Bronchial epithelial cell (primary cell): ENCODE results near the gene EIF4H. TPM values are rescaled to one million over a fixed set of nuclear protein-coding genes. Genes with fewer than 3 reads are reported as not detected.

Source experiments
- DNase-seq: peaks from one replicate; pipeline ENCODE4 v3.0.0-alpha.2; 2010; ENCODE audit warnings: low read depth
- FAIRE-seq: peaks from 2 replicates; lab custom pipeline; 2011; peaks lifted over from hg19 to GRCh38; lab: Jason Lieb, UNC
- H3K27me3 ChIP-seq: 2 replicates; pipeline ENCODE4 v1.5.1; 2011; ENCODE audit warnings: low read length; ENCODE audit not compliant: control insufficient read depth, insufficient read depth
- H3K36me3 ChIP-seq: 2 replicates; pipeline ENCODE4 v1.5.1; 2011; ENCODE audit warnings: low read length; ENCODE audit not compliant: control insufficient read depth, insufficient read depth
- H3K4me3 ChIP-seq: 2 replicates; pipeline ENCODE4 v1.5.1; 2011; ENCODE audit warnings: mild to moderate bottlenecking, low read depth, low read length, control low read depth
- total RNA-seq: library from RNA; depleted of rRNA; stranded (reverse); fragments of >200 nt; gene quantifications from 2 replicates; pipeline ENCODE4 v1.2.1, GENCODE V29; 2014
- TF ChIP-seq, protein P1 (sequence below): IDR thresholded peaks from 2 replicates; pipeline ENCODE4 v1.5.1; 2011; ENCODE audit warnings: mild to moderate bottlenecking, moderate library complexity, low read length, control low read depth, inconsistent platforms; ENCODE audit not compliant: insufficient read depth, severe bottlenecking

Gene EIF4H
- total RNA-seq, 1 donor from 2014 or later = 370 TPM

DNA sequence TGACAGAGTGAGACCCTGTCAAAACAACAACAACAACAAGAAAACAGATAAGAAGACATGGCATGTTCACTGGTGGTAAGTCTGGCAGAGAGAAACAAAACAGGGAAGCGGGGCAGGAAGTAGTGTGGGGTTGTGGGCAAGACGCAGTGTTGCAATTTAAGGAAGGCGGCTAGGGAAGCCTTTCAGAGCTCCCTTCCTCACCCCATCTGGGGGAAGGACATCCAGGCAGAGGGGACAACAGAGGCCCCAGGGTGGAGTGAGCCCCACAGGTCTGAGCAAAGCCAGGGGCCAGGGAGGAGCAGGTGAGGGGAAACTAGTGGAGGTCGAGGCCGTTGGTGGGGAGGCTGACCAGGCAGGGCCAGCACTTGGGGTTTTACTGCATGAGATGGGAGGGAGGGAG is 52.5 kb downstream of the EIF4H start:
- TF ChIP-seq, protein P1, sequence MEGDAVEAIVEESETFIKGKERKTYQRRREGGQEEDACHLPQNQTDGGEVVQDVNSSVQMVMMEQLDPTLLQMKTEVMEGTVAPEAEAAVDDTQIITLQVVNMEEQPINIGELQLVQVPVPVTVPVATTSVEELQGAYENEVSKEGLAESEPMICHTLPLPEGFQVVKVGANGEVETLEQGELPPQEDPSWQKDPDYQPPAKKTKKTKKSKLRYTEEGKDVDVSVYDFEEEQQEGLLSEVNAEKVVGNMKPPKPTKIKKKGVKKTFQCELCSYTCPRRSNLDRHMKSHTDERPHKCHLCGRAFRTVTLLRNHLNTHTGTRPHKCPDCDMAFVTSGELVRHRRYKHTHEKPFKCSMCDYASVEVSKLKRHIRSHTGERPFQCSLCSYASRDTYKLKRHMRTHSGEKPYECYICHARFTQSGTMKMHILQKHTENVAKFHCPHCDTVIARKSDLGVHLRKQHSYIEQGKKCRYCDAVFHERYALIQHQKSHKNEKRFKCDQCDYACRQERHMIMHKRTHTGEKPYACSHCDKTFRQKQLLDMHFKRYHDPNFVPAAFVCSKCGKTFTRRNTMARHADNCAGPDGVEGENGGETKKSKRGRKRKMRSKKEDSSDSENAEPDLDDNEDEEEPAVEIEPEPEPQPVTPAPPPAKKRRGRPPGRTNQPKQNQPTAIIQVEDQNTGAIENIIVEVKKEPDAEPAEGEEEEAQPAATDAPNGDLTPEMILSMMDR = no peak
- peaks cover 3% of the 10 kb centered on the region for H3K36me3 ChIP-seq
- no peak overlapping the region for H3K4me3 ChIP-seq
- no peak for FAIRE-seq
- no peaks in the 10 kb centered on the region for H3K27me3 ChIP-seq
- DNase-seq = no peak

DNA sequence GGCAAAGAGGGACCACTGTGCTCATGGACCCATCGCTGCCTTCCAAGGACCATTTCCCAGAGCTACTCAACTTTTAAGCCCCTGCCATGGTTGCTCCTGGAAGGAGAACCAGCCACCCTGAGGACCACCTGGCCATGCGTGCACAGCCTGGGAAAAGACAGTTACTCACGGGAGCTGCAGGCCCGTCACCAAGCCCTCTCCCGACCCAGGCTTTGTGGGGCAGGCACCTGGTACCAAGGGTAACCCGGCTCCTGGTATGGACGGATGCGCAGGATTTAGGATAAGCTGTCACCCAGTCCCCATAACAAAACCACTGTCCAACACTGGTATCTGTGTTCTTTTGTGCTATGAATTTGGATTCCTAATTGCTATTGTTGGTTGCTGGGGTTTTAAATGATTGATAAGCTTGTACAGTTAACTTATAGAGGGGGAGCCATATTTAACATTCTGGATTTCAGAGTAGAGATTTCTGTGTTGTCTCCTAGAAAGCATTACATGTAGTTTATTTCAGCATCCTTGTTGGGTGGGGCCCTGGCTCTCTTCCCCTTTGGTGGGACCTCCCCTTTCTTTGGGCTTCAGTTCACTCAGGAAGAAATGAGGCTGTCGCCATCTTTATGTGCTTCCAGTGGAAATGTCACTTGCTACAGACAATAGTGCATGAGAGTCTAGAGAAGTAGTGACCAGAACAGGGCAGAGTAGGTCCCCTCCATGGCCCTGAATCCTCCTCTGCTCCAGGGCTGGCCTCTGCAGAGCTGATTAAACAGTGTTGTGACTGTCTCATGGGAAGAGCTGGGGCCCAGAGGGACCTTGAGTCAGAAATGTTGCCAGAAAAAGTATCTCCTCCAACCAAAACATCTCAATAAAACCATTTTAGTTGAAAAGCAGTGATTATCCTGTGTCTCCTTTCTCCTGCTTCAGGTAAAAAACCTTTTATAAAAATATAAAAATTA is 55.1 kb downstream of the EIF4H start:
- H3K27me3 ChIP-seq = no peaks in the 10 kb centered on the region
- H3K36me3 ChIP-seq = peaks cover 5% of the 10 kb centered on the region
- DNase-seq = no peak
- no peak for FAIRE-seq
- H3K4me3 ChIP-seq = no peak overlapping the region
- TF ChIP-seq, protein P1 = no peak

DNA sequence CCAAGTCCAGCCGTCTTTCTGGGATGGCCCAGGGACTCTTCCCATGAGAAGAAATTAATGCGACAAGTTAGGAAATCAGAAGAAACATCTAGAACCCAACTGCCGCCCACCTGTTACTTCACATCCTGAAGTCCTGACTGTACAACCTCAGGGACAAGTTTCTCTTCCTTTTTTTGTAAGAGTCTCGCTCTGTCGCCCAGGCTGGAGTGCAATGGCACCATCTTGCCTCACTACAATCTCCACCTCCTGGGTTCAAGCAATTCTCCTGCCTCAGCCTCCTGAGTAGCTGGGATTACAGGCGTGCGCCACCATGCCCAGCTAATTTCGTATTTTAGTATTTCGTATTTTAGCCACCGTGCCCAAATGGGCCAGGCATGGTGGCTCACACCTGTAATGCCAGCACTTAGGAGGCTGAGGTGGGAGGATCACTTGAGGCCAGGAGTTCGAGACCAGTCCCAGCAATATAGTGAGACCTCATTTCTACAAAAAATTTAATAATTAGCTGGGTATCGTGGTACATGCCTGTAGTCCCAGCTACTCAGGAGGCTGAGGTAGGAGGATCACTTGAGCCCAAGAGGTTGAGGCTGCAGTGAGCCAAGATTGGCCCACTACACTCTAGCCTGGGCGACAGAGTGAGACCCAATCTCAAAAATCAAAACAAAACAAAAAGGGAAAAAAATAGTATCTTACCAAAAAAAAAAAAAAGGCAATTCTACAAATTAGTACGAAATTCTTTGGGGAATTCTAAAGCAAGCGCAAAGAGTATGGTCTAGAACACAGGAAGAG is 56.5 kb downstream of the EIF4H start:
- FAIRE-seq (no peak), DNase-seq (no peak)
- H3K36me3 ChIP-seq = peaks cover 7% of the 10 kb centered on the region
- H3K27me3 ChIP-seq = no peaks in the 10 kb centered on the region
- TF ChIP-seq, protein P1 = no peak
- no peak overlapping the region for H3K4me3 ChIP-seq

DNA sequence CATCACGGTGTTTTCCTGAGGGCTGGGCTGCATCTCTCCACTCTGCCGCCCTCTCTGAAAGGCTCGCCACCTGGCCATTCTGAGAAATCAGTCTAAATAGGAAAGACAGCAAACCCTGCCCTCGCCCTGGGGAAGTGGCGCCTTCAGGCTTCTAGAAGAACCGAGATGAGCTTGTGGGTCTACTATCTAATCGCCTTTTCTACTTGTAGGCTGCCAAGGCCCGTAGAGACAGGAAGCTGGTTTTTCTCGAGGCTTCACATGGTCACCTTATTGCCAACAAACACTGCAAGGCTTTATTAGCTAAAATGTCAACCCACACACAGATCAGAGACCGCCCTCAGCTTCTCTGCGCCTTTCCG is 57.1 kb downstream of the EIF4H start:
- Histone ChIP-seq H3K36me3 (peaks cover 7% of the 10 kb centered on the region), H3K27me3 (no peaks in the 10 kb centered on the region), H3K4me3 (no peak overlapping the region)
- DNase-seq = no peak
- no peak for FAIRE-seq
- TF ChIP-seq, protein P1 = no peak

DNA sequence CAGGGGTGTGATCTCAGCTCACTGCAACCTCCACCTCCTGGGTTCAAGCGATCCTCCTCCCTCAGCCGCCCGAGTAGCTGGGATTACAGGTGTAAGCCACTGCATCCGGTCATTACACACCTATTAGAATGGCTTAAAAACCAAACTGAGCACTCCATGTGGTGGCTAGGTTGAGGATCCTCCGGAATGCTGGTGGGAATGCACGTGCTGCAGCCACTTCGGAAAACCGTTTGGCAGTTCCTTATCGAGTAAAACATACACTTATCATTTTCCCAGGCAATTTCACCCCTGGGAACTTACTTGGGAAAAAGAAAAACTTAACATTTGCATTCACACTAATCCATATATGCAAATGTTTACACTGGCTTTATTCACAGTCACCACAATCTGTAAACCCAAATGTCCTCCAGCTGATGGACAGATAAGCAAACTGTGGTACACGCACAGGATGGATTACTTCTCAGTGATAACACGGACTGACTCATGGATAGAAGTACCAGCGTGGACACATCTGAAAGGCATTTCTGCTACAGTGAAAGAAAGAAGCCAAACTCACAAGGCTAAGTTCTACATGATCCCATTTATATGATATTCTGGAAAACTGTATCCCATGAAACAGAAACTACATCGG is 59.6 kb downstream of the EIF4H start:
- H3K27me3 ChIP-seq = no peaks in the 10 kb centered on the region
- DNase-seq = no peak
- TF ChIP-seq, protein P1 = no peak
- H3K4me3 ChIP-seq = no peak overlapping the region
- peaks cover 9% of the 10 kb centered on the region for H3K36me3 ChIP-seq
- no peak for FAIRE-seq
